Measurements from ENCODE around the gene BCL6B. TPM values are rescaled to one million over a fixed set of nuclear protein-coding genes. Genes with fewer than 3 reads are reported as not detected.

BCL6B gene
- total RNA-seq, 4 donors from 2014 or later: 9.7 to 32.8 (median 22.7) TPM

DNA sequence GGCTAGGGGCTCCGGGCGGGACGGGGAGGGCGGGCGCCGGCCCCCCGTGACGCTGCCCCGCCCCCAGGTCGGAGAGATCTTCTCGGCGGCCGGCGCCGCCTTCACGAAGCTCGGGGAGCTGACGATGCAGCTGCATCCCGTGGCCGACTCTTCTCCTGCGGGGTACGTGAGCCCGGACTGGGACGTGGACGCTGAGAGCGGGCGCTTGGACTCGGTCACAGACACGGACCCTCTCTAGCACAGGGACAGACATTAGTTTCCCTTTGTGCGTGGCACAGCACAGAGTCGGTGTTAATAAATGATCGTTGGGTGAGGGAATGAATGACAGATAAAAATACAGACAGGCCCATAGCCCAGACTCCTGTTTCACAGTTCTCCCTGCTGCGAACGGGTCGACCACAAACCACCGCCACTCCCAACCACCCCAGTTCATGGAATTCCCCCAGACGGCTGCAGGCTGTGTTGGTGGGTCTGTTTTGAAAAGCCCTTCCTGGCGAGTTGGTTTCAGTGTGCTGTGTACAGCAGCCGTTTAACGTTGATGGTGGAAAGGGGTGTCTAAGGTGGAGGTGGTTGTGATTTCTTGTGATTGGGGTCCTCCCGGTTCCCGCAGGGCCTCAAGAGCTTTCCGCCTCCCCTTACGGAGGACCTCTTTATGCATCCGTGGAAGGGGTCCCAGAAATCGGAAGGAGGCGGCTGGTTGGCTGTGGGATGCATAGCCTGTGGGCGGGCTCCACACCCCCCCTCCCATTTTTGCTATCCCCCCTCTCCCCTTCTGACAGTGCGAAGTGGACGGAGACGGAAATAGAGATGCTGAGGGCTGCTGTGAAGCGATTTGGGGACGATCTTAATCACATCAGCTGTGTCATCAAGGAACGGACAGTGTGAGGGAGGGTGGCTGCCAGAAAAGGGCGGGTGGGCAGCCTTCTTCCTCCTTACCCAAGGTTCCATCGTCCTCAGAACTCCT lies 7.6 kb upstream of the BCL6B start:
- no peaks in the 10 kb centered on the region for H3K9me3 ChIP-seq
- peak in 1 of 2 donors; percentile 28 for DNase-seq
- no peaks in the 10 kb centered on the region for H3K36me3 ChIP-seq
- TF ChIP-seq POLR2A (IDR thresholded peaks at IDR 0.05): peak; percentile 59
- TF ChIP-seq, protein P1, sequence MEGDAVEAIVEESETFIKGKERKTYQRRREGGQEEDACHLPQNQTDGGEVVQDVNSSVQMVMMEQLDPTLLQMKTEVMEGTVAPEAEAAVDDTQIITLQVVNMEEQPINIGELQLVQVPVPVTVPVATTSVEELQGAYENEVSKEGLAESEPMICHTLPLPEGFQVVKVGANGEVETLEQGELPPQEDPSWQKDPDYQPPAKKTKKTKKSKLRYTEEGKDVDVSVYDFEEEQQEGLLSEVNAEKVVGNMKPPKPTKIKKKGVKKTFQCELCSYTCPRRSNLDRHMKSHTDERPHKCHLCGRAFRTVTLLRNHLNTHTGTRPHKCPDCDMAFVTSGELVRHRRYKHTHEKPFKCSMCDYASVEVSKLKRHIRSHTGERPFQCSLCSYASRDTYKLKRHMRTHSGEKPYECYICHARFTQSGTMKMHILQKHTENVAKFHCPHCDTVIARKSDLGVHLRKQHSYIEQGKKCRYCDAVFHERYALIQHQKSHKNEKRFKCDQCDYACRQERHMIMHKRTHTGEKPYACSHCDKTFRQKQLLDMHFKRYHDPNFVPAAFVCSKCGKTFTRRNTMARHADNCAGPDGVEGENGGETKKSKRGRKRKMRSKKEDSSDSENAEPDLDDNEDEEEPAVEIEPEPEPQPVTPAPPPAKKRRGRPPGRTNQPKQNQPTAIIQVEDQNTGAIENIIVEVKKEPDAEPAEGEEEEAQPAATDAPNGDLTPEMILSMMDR (IDR thresholded peaks at IDR 0.05): no peak
- peak overlapping the region; percentile 81 to 87 for H3K4me3 ChIP-seq
- H3K27ac ChIP-seq: peak overlapping the region; percentile 94 to 96
- H3K27me3 ChIP-seq: no peaks in the 10 kb centered on the region
- intact Hi-C loops (cut with DNase I; ENCODE audit: low total_unique reads): no loop called here
- peaks cover 0 to 12% of the 10 kb centered on the region in 2 donors for H3K4me1 ChIP-seq

- H3K4me1 ChIP-seq: peaks cover 0 to 4% of the 10 kb centered on the region in 2 donors
- DNase-seq: no peak
- intact Hi-C loops (cut with DNase I; ENCODE audit: low total_unique reads): no loop called here
- no peak for TF ChIP-seq POLR2A (IDR thresholded peaks at IDR 0.05)
- TF ChIP-seq, protein P1 (IDR thresholded peaks at IDR 0.05): no peak
- peak overlapping the region; percentile 94 to 96 for H3K27ac ChIP-seq
- H3K27me3 ChIP-seq: no peaks in the 10 kb centered on the region
- H3K36me3 ChIP-seq: no peaks in the 10 kb centered on the region
- H3K9me3 ChIP-seq: no peaks in the 10 kb centered on the region
- no peak overlapping the region for H3K4me3 ChIP-seq
Measured at GRCh38 chr17:7016418-7016817, 6.4 kb upstream of the BCL6B start.

GRCh38 chr17:7016886-7017826 lies 5.7 kb upstream of the BCL6B start:
- TF ChIP-seq, protein P1 (IDR thresholded peaks at IDR 0.05): no peak
- TF ChIP-seq POLR2A (IDR thresholded peaks at IDR 0.05): no peak
- no peak for DNase-seq
- Histone ChIP-seq H3K27me3 (peaks cover 0 to 1% of the 10 kb centered on the region in 2 donors), H3K36me3 (no peaks in the 10 kb centered on the region), H3K9me3 (no peaks in the 10 kb centered on the region), H3K4me3 (peak overlapping the region in 1 of 2 donors; percentile 77), H3K27ac (peak overlapping the region; percentile 94 to 96), H3K4me1 (peaks cover 0 to 4% of the 10 kb centered on the region in 2 donors)
- intact Hi-C loops (cut with DNase I; ENCODE audit: low total_unique reads): no loop called here

DNA sequence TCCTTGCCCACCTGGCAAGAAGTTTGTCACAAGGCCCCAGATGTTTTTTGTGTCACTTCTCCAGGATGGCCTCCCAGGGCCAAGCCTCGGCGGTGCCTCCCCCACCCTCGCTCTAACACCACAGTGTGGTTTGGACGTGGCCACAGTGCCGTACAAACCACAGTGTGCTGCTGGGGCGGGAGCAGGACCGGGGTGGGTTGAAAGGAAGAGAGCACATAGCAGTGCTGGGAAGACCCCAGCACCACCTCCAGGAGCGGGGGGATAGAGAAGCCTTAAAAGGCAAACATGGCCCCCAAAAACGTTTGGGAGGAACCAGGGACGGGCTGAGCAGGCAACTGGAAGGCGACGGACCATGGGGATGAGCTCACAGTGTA lies 5.0 kb upstream of the BCL6B start:
- Histone ChIP-seq H3K36me3 (no peaks in the 10 kb centered on the region), H3K4me3 (peak overlapping the region; percentile 60 to 77), H3K27me3 (peaks cover 0 to 5% of the 10 kb centered on the region in 2 donors), H3K9me3 (no peaks in the 10 kb centered on the region), H3K4me1 (peaks cover 2 to 4% of the 10 kb centered on the region in 2 donors), H3K27ac (peak overlapping the region; percentile 94 to 96)
- intact Hi-C loops (cut with DNase I; ENCODE audit: low total_unique reads): no loop called here
- no peak for DNase-seq
- TF ChIP-seq, protein P1 (IDR thresholded peaks at IDR 0.05): no peak
- TF ChIP-seq POLR2A (IDR thresholded peaks at IDR 0.05): no peak

Measured in uterus (tissue), 4 donors.